Ramos (cell line): ENCODE measurements around the gene DNMT1.

Source experiments
- in situ Hi-C: fragments of 300-500 bp; cut with MboI; formaldehyde crosslinking; loops from one replicate; pipeline ENCODE4 v1.14.3; 2022; ENCODE audit warnings: low sequenced_read_pairs; ENCODE audit not compliant: unreplicated experiment

Gene DNMT1

DNA sequence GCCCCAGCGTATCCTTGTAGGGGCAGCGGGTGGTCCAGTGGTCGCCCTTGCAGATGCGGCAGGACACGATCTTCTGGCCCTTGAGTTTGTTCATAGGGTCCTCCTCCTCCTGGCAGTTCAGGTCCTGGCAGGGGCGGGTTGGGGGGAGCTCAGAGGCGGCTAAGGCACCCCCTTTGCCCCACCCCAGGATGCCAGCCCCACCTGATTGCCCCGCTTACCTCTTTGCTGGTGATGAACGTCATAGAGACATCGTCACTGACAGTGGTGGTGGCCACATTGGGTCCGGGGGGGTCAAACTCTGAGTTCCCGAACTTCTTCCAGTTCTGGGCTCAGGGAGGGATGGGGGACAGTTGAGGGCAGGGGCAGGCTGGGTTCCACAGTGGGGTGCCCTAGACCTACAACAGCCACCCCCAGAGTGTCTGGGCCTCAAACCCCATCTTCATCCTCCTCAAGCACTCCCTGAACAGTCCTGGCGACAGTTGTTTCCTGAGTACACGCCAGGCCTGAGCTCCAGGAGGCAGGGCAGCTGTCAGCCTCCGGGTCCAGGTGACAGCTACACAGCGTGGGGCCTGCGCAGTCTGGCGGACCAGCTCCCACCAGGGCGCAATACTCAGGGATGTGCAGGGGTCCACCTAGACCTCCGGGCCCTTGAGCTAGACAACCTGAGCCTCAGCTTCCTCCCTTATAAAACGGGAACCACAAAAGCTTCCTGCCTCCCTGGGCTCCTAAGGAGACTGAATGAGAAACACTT is 77.7 kb downstream of the DNMT1 start:
- in situ Hi-C loops, result no loop called here

GRCh38 chr19:10116085-10116865 is 78.5 kb downstream of the DNMT1 start:
- in situ Hi-C loops, result no loop called here

DNA sequence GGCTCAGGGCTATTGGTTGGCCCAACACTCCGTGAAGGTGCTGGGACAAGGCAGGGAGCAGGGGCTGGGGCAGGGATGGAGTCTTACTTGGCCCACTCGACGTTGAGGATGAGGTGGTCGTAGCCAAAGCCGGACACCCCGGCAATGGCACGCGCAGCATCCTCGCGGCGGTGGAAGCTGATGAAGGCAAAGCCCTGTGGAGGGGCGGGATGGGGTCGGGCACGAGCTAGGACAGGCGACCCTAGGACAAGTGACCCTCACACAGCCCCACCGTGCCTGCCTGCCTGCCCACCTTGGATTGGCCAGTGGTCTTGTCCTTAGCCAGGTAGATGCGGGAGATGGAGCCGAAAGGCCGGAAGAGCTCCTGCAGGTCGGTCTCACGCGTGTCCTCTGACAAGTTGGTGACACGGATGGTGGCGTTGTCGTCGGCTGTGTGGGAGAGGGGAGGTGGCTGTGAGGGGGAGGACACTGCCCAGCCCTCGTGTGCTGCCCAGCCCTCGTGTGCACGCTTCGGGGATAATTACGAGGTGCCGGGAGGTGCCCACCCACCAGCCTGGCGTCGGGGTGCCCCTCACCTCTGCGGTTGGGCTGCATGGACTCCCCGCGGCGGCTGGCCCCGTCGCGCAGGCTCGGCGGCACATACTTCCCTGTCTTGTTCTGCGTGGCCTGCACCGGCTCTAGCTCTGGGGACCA is 79.2 kb downstream of the DNMT1 start:
- in situ Hi-C loops, result no loop called here

GRCh38 chr19:10114651-10115391 is 79.9 kb downstream of the DNMT1 start:
- in situ Hi-C loops, result no loop called here

DNA sequence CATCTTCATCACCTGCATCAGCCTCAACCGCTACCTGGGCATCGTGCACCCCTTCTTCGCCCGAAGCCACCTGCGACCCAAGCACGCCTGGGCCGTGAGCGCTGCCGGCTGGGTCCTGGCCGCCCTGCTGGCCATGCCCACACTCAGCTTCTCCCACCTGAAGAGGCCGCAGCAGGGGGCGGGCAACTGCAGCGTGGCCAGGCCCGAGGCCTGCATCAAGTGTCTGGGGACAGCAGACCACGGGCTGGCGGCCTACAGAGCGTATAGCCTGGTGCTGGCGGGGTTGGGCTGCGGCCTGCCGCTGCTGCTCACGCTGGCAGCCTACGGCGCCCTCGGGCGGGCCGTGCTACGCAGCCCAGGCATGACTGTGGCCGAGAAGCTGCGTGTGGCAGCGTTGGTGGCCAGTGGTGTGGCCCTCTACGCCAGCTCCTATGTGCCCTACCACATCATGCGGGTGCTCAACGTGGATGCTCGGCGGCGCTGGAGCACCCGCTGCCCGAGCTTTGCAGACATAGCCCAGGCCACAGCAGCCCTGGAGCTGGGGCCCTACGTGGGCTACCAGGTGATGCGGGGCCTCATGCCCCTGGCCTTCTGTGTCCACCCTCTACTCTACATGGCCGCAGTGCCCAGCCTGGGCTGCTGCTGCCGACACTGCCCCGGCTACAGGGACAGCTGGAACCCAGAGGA is 80.6 kb downstream of the DNMT1 start:
- in situ Hi-C loops, result no loop called here

GRCh38 chr19:10113592-10113963 is 81.2 kb downstream of the DNMT1 start:
- in situ Hi-C loops, result no loop called here

GRCh38 chr19:10112895-10113591 is 81.7 kb downstream of the DNMT1 start:
- in situ Hi-C loops, result no loop called here

DNA sequence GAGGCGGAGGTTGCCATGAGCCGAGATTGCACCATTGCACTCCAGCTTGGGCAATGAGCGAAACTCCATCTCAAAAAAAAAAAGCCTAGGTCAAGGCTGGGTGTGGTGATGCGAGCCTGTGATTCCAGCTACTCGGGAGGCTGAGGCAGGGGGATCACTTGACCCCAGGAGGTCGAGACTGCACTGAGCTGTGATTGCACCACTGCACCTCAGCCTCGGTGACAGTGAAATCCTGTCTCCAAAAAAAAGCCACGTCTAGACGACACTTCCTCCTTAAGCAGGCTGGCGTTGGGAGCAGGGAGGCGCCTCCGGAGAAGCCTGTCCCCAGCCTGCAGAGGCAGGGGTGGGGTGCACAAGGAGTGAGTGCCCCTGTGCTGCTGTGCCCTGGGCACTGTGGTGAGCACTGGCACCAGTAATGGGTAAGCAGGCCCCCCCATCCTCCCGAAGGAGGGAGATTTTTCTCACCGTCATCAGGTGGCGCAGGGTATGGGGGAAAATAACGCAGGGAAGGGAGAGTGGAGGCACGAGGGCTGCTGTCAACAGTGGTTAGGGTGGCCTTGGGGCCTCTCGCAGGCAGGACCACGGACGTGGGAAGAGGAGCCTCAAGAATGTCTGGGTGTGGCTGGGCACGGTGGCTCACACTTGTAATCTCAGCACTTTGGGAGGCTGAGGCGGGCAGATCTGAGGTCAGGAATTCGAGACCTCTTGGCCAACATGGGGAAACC is 82.6 kb downstream of the DNMT1 start:
- in situ Hi-C loops, result no loop called here

- in situ Hi-C loops, result no loop called here
Observed at GRCh38 chr19:10111405-10111811, 83.3 kb downstream of the DNMT1 start, which contains the start of gene P2RY11. Gene P2RY11 (plus strand): TSS chr19:10111693. CDS start chr19:10111722, 29 bp downstream.

DNA sequence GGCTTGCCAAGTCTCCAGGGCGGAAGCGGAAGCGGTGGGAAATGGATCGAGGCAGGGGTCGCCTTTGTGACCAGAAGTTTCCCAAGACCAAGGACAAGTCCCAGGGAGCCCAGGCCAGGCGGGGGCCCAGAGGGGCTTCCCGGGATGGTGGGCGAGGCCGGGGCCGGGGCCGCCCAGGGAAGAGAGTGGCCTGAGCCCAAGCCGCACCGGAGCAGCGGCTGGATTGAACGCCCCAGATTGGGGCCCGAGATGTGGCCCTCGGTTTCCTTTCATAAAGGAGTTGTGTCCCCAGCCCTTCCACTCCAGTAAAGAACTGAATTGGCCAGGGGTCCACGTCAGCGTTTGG is 83.8 kb downstream of the DNMT1 start:
- in situ Hi-C loops, result no loop called here

GRCh38 chr19:10110076-10110971 is 84.4 kb downstream of the DNMT1 start:
- in situ Hi-C loops, result no loop called here

- in situ Hi-C loops, result no loop called here
Observed at GRCh38 chr19:10109528-10109927, 85.2 kb downstream of the DNMT1 start.

DNA sequence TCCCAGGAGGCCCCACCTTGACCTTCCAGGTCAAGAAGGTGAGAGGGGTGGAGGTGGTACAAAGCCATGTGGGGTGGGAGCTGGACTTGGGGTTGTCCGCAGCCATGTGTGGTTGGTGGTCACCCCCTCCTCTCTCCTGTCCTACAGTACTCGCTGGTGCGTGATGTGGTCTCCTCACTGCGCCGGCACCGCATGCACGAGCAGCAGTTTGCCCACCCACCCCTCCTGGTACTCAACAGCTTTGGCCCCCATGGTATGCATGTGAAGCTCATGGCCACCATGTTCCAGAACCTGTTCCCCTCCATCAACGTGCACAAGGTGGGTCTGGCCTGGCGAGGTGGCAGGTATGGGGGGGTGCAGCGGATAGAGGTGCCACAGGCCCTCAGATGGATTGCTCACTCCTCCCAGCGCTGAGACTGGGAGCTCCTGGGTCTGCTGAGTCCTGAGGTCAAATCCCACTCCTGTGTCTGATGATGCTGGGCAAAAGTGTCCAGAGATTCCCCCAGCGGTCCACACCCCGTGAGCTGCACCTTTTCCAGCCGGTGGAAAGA is 86.9 kb downstream of the DNMT1 start:
- in situ Hi-C loops, result no loop called here

GRCh38 chr19:10107254-10107653 is 87.5 kb downstream of the DNMT1 start:
- in situ Hi-C loops, result no loop called here

- in situ Hi-C loops, result no loop called here
Observed at GRCh38 chr19:10106100-10106936, 88.4 kb downstream of the DNMT1 start, which contains the start of gene PPAN. Gene PPAN (plus strand): TSS chr19:10106362. CDS start chr19:10106395, 33 bp downstream.

DNA sequence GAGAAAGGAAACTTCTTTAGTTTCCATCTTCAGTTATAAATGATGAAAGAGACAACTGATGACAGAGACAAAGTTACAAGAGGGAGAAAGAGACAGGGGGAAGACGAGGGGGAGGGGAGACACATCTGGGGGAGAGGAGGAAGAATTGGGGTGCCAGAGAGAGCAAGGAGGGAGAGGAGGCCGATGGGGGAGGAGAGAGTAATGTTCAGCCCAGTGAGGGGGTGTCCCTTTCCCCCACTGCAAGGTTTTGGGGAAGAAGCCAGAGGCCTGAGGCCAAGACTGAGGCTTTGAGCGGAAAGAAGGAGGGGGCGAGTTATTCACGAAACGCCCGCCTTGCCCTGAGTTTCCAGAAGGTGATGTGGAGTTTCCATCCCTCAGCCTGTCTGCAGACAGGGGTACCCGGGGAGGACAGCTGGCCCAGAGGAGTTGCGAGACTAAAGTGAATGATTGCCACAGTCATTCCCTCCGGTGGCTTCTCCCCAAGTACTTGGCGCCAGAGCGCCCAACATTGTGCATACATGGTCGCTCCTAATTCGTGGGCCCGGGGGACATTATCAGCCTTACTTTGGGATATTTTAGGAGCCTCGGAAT is 89.1 kb downstream of the DNMT1 start:
- in situ Hi-C loops, result no loop called here
